WTC11 (cell line): Measurements from ENCODE around the gene RNF20.

Source experiments
- FOXK1 ChIP-seq: sonication (generic); formaldehyde crosslinking; IDR thresholded peaks from 2 replicates; pipeline ENCODE4 v1.8.0; 2022; ENCODE audit warnings: mild to moderate bottlenecking, moderate library complexity, missing genetic modification reagents
- GTF2I ChIP-seq: fragments of 250-450 bp; sonication (Bioruptor Pico); conservative IDR thresholded peaks from 2 replicates; pipeline ENCODE4 v1.4.0; 2021; ENCODE audit warnings: mild to moderate bottlenecking
- HMGA2 ChIP-seq: fragments of 250-450 bp; sonication (Bioruptor Pico); IDR thresholded peaks from 2 replicates; pipeline ENCODE4 v1.4.0; 2021; ENCODE audit warnings: mild to moderate bottlenecking, moderate library complexity
- PRDM15 ChIP-seq: sonication (generic); formaldehyde crosslinking; IDR thresholded peaks from 2 replicates; pipeline ENCODE4 v1.8.0; 2022; ENCODE audit warnings: missing genetic modification reagents
- USF1 ChIP-seq: sonication (generic); formaldehyde crosslinking; IDR thresholded peaks from 2 replicates; pipeline ENCODE4 v1.8.0; 2022; ENCODE audit warnings: mild to moderate bottlenecking, missing genetic modification reagents
- ZNF317 ChIP-seq: sonication (generic); formaldehyde crosslinking; IDR thresholded peaks from 2 replicates; pipeline ENCODE4 v1.8.1; 2023; ENCODE audit warnings: low read depth, mild to moderate bottlenecking, moderate library complexity, missing genetic modification reagents, borderline replicate concordance
- TF ChIP-seq, protein P1 (sequence below): fragments of 200-600 bp; IDR thresholded peaks from 2 replicates; pipeline ENCODE4 v1.8.0; 2022; ENCODE audit warnings: antibody characterized with exemption

DNA sequence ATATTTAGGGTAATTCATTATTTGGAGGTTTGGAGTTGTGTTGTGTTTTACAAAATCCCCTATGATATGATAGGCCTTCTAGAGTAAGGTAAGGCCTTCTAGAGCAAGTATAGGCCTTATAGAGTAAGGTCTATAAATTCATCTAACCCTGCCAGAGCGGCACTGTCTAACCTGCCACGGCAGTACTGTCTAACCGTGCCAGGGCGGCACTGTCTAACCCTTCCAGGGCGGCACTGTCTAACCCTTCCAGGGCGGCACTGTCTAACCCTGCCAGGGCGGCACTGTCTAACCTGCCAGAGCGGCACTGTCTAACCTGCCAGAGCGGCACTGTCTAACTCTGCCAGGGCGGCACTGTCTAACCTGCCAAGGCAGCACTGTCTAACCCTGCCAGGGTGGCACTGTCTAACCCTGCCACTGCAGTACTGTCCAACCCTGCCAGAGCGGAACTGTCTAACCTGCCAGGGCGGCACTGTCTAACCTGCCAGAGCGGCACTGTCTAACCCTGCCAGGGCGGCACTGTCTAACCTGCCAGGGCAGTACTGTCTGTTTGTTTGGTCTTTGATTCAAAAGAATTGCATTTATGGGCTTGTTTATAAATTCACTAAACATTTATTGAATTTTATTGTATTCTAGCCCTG, 9.6 kb downstream of the RNF20 start:
- no peak for TF ChIP-seq FOXK1
- TF ChIP-seq, protein P1, sequence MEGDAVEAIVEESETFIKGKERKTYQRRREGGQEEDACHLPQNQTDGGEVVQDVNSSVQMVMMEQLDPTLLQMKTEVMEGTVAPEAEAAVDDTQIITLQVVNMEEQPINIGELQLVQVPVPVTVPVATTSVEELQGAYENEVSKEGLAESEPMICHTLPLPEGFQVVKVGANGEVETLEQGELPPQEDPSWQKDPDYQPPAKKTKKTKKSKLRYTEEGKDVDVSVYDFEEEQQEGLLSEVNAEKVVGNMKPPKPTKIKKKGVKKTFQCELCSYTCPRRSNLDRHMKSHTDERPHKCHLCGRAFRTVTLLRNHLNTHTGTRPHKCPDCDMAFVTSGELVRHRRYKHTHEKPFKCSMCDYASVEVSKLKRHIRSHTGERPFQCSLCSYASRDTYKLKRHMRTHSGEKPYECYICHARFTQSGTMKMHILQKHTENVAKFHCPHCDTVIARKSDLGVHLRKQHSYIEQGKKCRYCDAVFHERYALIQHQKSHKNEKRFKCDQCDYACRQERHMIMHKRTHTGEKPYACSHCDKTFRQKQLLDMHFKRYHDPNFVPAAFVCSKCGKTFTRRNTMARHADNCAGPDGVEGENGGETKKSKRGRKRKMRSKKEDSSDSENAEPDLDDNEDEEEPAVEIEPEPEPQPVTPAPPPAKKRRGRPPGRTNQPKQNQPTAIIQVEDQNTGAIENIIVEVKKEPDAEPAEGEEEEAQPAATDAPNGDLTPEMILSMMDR: no peak
- TF ChIP-seq USF1 (CRISPR knock-in tag): no peak
- TF ChIP-seq HMGA2 (CRISPR knock-in tag): no peak
- TF ChIP-seq PRDM15 (CRISPR knock-in tag): no peak
- TF ChIP-seq GTF2I (CRISPR knock-in tag): no peak
- no peak for TF ChIP-seq ZNF317 (CRISPR knock-in tag)
